Central memory CD8-positive, alpha-beta T cell (primary cell): ENCODE measurements around the gene NPDC1.
"Not testable (repeated sequence)": the region's sequence is repeated elsewhere in the genome, so short reads cannot be mapped to it uniquely, and the experiment has no call there.

ENCODE experiments used
- ATAC-seq: fragments of 150-1000 bp; cut with Tn5 transposase; replicated peaks from 2 replicates; pipeline ENCODE4 v1.10.0; 2022; ENCODE audit warnings: mild to moderate bottlenecking, moderate FRiP score, moderate number of reproducible peaks; ENCODE audit not compliant: poor library complexity, severe bottlenecking; ENCODE audit errors: extremely low read depth
- DNase-seq, 2 donors: peaks; one replicate each; pipeline ENCODE4 v3.0.0; 2021; ENCODE audit warnings: low spot score in 2 of 2
- H3K27ac Mint-ChIP-seq: one replicate; pipeline ENCODE4 v1.8.0; 2022; ENCODE audit warnings: low read depth, mild to moderate bottlenecking, moderate library complexity, mixed read lengths
- H3K27me3 Mint-ChIP-seq: one replicate; pipeline ENCODE4 v1.8.0; 2022; ENCODE audit warnings: mixed read lengths
- H3K36me3 Mint-ChIP-seq: one replicate; pipeline ENCODE4 v1.8.0; 2022; ENCODE audit warnings: mild to moderate bottlenecking, moderate library complexity, mixed read lengths; ENCODE audit not compliant: insufficient read depth
- H3K4me1 Mint-ChIP-seq: one replicate; pipeline ENCODE4 v1.8.0; 2022; ENCODE audit warnings: mixed read lengths
- H3K4me3 Mint-ChIP-seq: one replicate; pipeline ENCODE4 v1.8.0; 2022; ENCODE audit warnings: mild to moderate bottlenecking, moderate library complexity, mixed read lengths
- H3K9me3 Mint-ChIP-seq: one replicate; pipeline ENCODE4 v1.8.0; 2022; ENCODE audit warnings: mixed read lengths

NPDC1 gene

DNA sequence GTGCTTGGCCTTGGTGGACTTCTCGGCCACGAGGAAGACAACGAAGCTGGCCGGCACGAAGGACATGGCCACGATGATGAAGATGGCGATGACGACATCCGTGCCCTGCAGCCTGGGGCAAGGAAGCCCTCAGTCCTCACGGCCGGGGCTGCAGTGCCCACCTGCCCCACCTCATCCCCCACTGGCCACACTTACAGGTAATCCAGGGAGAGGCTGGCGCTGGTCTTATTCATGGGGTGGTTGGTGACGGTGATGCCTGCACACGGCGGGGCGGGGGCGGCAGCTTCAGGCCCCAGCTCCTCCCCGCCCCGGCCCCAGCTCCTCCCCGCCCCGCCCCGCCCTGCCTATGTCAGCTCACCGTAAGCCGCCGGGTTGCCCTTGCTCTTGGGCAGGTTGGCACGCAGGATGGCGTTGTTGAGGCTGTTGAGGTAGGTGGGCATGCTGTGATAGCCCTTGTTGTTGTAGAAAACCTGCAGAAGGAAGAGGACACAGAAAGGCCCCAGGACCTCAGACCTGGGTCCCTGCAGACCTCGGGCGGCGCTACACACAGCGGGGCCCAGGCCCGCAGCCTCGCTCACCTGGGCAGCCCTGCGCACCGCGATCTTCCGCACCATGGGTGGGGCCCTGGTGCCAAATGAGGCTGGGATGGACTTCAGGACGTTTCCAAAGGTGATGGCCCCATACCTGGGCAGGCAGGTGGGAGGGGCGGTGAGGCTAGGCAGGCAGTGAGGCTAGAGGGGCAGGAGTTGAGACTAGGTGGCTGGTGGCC lies 33.9 kb downstream of the NPDC1 start:
- H3K9me3 Mint-ChIP-seq, result no peaks in the 10 kb centered on the region
- no peaks in the 10 kb centered on the region for H3K4me1 Mint-ChIP-seq
- DNase-seq, result no peak
- H3K36me3 Mint-ChIP-seq, result peaks cover 11% of the 10 kb centered on the region
- no peak overlapping the region for H3K4me3 Mint-ChIP-seq
- H3K27me3 Mint-ChIP-seq, result no peaks in the 10 kb centered on the region
- no peak overlapping the region for H3K27ac Mint-ChIP-seq
- no peak for ATAC-seq

DNA sequence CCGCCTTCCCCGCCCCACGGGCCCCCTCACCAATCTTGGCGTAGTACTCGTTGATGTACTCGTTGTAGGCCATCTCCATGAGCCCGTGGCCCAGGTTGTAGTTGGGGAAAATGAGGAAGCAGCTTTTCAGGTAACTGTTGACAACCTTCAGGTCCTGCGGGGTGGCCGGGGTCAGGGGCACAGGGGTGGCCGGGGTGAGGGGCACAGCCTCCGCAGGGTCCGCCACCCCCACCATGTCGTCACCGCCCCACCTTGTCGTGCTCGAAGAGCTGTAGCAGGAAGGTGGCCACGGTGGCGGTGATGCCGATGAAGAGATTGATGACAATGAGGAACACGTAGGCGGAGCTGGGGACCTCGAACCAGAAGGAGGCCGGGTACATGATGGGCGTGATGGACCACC lies 34.8 kb downstream of the NPDC1 start:
- no peak overlapping the region for H3K4me3 Mint-ChIP-seq
- H3K27ac Mint-ChIP-seq, result no peak overlapping the region
- ATAC-seq (no peak), DNase-seq (no peak)
- peaks cover 11% of the 10 kb centered on the region for H3K36me3 Mint-ChIP-seq
- H3K27me3 Mint-ChIP-seq, result no peaks in the 10 kb centered on the region
- no peaks in the 10 kb centered on the region for H3K9me3 Mint-ChIP-seq
- H3K4me1 Mint-ChIP-seq, result peaks cover 6% of the 10 kb centered on the region

DNA sequence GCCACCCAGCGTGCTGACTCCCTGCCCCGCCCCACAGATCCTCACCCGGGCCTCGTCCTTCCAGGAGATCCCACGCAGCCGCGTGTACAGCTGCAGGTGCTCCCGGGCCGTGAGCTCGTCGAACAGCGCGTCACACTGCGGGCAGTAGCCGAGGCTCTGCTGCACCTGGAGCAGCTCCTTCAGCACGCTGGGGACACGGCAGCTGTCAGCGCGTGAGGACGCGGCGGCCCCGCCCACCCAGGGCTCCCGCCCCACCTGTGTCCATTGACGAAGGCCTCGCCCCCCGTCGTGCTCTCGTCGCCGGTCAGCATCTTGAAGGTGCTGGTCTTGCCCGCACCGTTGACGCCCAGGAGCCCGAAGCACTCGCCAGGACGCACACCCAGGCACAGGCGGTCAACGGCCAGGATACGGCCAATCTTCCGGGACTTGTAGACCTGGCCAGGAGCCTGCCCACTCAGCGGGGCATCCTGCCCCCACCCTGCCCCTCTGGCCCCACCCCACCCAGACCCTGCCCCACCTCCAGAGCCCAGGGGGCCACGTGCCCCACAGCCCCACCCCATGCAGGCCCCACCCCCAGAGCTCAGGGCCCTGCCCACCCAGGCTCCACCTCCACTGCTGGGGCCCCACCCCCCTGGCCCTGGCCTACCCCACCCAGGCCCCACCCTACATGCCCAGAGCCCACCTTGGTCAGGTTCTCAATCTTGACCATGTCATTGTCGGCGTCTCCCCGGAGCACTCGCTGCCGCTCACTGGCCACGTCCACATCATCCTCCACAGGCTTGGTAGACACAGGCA lies 35.8 kb downstream of the NPDC1 start:
- no peak overlapping the region for H3K27ac Mint-ChIP-seq
- ATAC-seq, result no peak
- H3K27me3 Mint-ChIP-seq, result no peaks in the 10 kb centered on the region
- no peak overlapping the region for H3K4me3 Mint-ChIP-seq
- H3K36me3 Mint-ChIP-seq, result peaks cover 11% of the 10 kb centered on the region
- no peak for DNase-seq
- H3K9me3 Mint-ChIP-seq, result no peaks in the 10 kb centered on the region
- peaks cover 8% of the 10 kb centered on the region for H3K4me1 Mint-ChIP-seq

DNA sequence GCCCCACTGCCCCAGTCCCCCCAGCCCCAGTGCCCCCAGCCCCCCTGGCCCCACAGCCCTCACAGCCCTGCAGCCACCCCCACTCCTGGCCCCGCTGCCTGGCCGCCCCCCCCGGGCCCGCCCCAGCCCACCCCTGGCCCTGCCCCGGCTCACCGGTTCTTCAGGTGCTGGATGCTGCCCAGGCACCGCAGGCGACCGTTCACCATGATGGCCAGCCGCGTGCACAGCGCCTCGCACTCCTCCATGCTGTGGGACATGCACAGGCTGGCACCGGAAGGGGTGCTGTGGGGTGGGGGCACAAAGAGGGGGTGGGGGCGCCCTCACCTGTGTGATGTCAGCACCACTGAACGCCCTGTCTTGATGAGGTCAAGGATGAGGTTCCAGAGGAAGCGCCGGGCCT lies 36.8 kb downstream of the NPDC1 start:
- H3K27ac Mint-ChIP-seq, result no peak overlapping the region

DNA sequence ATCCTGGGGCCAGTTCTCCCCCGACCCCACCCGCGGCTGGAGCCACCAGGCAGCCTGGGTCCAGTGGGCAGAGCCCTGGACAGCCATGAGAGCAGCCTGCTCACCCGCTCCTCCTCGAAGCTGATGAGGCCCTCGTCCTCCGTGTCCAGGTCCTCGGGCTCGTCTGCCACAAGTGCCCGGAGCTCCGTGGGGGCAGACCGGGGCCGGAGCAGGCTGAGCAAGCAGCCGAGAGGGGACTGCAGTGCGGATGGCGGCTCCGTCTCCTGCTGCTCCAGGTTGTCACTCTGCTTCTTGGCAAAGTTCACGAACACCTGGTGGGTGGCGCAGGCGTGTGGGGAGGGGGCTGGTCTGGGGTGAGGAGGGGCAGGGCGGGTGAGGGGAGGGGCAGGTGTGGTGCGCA lies 37.7 kb downstream of the NPDC1 start:
- Mint-ChIP-seq H3K36me3 (peaks cover 11% of the 10 kb centered on the region), H3K4me1 (peaks cover 17% of the 10 kb centered on the region), H3K27ac (no peak overlapping the region), H3K27me3 (no peaks in the 10 kb centered on the region), H3K9me3 (no peaks in the 10 kb centered on the region), H3K4me3 (no peak overlapping the region)
- DNase-seq (no peak), ATAC-seq (no peak)

More for the DNA sequence above, 36.8 kb downstream of the NPDC1 start:
- Mint-ChIP-seq H3K27me3 (no peaks in the 10 kb centered on the region), H3K4me3 (no peak overlapping the region), H3K9me3 (no peaks in the 10 kb centered on the region), H3K4me1 (peaks cover 17% of the 10 kb centered on the region), H3K36me3 (peaks cover 11% of the 10 kb centered on the region)
- no peak for ATAC-seq
- DNase-seq, result no peak

DNA sequence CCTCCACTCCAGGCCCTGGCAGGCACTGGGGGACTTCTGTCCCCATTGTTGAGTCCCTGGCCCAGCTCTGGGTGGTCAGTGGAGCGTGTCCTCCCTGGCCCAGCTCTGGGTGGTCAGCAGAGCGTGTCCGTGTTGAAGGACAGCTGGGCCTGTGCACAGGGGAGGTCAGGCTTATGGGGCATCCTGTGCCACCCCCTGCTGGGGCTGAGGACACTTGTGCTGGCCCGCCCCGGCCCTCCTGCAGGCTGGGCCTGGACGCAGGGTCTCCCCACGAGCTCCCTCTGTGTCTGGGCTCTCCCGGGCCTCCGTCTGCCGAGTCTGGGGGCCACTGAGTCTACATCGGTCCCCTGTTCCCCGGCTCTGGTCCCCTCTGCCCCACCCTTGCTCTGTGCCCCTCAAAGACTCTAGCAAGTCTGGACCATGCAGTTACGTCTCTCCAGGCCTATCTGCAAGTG lies 38.1 kb downstream of the NPDC1 start:
- Mint-ChIP-seq H3K27ac (no peak overlapping the region), H3K9me3 (no peaks in the 10 kb centered on the region), H3K4me1 (peaks cover 17% of the 10 kb centered on the region), H3K27me3 (no peaks in the 10 kb centered on the region), H3K4me3 (no peak overlapping the region), H3K36me3 (peaks cover 11% of the 10 kb centered on the region)
- DNase-seq (no peak), ATAC-seq (no peak)

DNA sequence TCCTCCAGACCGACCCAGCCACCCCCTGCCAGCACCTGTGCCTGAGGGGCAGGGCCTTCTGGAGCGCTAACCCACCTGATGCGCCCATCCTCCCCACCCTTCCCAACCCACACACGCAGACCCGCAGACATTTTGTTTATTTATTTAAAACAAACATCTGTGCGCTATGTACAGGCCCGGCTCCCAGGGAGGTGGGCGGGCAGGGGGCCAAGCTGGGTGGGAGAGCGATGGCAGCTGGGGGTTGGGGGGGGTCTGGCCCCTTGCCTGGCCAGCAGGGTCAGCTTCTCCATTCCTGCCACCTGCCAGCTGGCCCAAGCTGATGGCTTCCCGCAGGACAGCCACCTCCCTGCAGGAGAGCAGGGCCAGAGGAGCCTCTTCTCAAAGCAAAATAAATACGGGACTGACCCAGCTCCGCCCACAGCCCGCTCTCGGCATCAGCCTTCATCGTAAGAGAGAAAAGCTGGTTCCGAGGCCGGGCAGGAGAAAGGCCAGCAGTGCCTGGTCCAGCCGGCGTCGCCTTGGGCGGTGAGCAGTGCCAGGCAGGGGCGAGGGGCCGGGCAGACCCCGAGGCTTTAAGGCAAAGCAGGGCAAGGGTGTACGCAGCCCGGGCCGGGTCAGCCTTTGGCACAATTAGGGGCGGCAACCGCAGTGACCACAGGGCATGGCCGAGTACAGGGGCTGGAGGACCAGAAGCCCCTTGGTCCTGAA lies 38.7 kb downstream of the NPDC1 start:
- Mint-ChIP-seq H3K4me3 (no peak overlapping the region), H3K27me3 (no peaks in the 10 kb centered on the region), H3K4me1 (peaks cover 17% of the 10 kb centered on the region), H3K36me3 (peaks cover 12% of the 10 kb centered on the region), H3K27ac (no peak overlapping the region), H3K9me3 (no peaks in the 10 kb centered on the region)
- no peak for ATAC-seq
- DNase-seq, result no peak

DNA sequence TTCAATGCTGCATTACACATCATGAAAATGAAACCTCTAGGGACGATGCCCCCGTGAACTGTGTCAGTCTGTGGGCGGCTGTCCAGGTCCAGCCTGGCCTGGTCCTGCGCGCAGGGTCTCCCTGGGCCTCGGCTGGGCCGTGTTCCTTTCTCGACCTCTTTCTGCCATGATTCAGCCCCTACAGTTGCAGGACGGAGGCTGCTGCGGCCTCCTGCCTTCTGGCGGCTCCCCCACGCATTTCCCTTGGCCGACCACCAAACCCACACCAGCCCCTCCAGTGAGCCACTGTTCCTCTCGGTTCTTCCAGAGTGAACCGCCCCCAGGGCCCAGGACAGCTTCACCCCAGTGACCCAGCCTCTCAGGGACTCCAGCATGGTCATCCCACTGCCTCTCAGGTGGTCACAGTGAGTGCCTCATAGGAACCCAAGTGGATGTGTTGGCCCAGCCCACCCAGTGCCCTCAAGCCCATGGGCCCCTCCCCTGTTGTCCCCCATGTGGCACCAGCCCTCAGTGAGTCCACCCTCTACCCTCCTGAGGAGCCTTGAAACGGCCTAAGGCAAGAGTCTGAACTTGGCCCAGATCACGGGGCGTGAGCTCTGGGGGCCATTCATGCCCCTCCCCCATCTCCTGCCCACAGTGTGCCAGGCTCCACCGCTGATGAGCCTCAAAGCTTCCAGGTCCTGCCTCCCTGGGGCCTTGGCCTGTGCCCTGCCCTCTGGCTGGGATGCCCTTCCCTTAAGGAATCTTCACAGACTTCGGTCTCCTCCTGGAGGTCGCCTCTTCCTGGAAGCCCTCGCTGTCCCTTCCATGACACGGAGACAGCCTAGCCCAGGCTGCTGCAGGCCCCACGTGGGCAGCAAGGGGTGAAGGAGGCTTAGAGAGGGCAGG lies 39.6 kb downstream of the NPDC1 start:
- no peak for ATAC-seq
- no peaks in the 10 kb centered on the region for H3K27me3 Mint-ChIP-seq
- H3K4me1 Mint-ChIP-seq, result peaks cover 17% of the 10 kb centered on the region
- peak overlapping the region; percentile 49 for H3K27ac Mint-ChIP-seq
- no peaks in the 10 kb centered on the region for H3K9me3 Mint-ChIP-seq
- no peak overlapping the region for H3K4me3 Mint-ChIP-seq
- DNase-seq, result no peak
- peaks cover 9% of the 10 kb centered on the region for H3K36me3 Mint-ChIP-seq

DNA sequence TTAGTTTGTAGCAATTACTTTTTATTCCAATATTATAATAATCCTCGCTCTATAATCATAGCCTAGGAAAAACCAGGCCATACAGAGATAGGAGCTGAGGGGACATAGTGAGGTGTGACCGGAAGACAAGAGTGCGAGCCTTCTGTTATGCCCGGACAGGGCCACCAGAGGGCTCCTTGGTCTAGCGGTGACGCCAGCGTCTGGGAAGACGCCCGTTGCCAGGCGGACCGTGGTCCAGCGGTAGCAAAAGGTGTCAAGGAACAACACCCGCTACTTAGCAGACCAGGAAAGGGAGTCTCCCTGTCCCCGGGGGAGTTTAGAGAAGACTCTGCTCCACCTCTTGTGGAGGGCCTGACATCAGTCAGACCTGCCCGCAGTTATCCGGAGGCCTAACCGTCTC lies 41.7 kb downstream of the NPDC1 start:
- H3K4me3 Mint-ChIP-seq, H3K27me3 Mint-ChIP-seq, H3K36me3 Mint-ChIP-seq, ATAC-seq, H3K9me3 Mint-ChIP-seq, DNase-seq: not testable (repeated sequence)
- Mint-ChIP-seq H3K27ac (peak overlapping the region; percentile 32), H3K4me1 (peaks cover 29% of the 10 kb centered on the region)

DNA sequence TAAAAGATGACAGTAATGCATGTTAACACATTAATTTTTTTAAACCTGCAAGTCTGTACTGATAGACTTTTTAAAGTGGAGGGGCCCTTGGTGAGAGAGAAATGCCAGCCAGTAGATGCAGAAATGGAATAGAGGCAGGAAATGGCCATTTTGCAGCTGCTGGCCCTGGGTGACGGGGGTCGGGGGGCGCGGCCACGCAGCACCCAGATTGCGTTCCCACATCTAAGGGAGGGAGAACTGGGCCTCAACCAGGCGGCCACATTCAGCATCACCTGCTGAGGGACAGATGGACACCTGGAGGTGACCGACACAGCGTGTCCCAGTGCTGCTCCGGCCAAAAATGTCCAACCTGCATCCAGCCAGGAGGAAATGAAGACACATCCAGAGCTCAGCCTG lies 43.3 kb downstream of the NPDC1 start:
- ATAC-seq, result no peak
- Mint-ChIP-seq H3K36me3 (peaks cover 14% of the 10 kb centered on the region), H3K27me3 (no peaks in the 10 kb centered on the region), H3K27ac (no peak overlapping the region), H3K4me1 (peaks cover 39% of the 10 kb centered on the region), H3K4me3 (no peak overlapping the region), H3K9me3 (no peaks in the 10 kb centered on the region)
- DNase-seq, result no peak

DNA sequence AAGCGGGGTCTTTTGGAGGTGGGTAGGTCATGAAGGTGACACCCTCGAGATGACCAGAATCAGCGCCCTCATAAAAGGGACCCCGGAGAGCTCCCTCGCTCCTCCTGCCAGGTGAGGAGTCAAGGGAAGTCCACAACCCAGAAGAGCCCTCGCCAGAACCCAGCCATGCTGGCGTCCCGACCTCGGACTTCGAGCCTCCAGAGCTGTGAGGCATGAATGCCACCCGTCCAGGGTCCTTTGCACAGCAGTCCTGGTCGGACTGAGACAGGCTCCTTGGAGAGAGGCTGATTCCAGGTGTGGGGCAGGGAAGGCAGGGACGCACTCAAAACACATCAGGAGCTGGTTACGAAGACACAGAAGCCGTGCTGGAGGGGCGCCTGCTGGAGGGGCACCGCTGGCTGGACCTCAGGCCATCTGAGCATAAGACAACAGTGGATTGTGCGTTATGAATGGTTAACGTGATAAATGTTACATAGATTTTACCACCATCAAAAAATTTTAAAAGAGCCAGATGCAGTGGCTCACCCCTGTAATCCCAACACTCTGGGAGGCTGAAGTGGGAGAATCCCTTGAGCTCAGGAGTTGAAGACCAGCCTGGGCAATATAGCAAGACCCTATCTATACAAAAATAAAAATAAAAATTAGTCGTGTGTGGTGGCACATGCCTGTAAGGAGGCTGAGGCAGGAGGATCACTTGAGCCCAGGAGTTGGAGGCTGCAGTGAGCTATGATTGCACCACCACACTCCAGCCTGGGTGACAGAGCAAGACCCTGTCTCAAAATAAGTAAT lies 43.9 kb downstream of the NPDC1 start:
- H3K36me3 Mint-ChIP-seq, result peaks cover 16% of the 10 kb centered on the region
- no peaks in the 10 kb centered on the region for H3K9me3 Mint-ChIP-seq
- H3K27ac Mint-ChIP-seq, result no peak overlapping the region
- no peak overlapping the region for H3K4me3 Mint-ChIP-seq
- peaks cover 43% of the 10 kb centered on the region for H3K4me1 Mint-ChIP-seq
- ATAC-seq (no peak), DNase-seq (no peak)
- no peaks in the 10 kb centered on the region for H3K27me3 Mint-ChIP-seq
